Fibroblast of the conjunctiva (primary cell): ENCODE results near the gene CCDC172.

Source experiments
- DNase-seq: peaks from one replicate; pipeline ENCODE4 v3.0.0-alpha.2; 2010; ENCODE audit warnings: low read depth

CCDC172 gene, protein sequence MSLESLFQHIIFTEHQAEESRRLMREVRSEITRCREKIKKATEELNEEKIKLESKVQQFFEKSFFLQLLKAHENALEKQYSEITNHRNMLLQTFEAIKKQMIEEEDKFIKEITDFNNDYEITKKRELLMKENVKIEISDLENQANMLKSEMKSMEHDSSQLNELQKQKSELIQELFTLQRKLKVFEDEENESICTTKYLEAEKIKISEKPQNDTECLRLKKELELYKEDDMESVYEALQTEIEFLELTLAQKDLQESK

DNA sequence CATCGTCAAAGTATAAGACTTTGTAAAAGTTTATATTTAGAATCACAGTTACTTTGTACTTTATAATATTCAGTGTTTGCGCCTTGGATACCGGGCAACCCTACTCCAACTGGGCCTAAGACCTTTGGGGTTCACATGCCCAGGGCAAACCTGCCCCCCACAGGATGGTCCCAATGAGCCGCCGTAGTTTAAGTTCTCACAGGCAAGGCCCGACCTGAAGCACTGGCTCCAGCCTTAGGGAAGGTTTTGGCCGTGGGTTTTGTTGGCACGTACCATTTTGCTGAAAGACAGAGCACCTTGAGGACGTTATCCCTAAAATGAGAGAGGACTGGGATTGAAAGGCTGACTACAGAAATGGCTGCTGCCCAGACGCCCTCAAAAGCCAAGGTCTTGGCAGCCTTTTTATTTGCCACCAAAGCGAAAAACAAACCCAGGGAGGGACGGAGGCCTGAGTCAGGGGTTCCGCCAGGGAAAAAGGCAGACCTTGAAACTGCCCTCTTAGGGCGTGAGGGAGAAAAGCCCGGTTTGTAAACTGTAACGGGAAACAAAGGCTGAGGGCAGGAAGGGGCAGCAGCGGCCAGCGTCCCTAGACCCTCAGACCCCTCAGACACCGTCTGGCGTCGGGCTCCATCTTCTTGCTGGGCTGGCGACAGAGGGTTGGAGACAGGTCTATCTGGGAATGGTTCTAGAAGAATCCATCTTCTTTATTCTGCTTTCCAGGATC lies at the start of gene CCDC172:
Gene CCDC172, plus strand, starts transcription at position 222 of the 724 bp plus-strand sequence. CDS start 564 bp downstream, outside the sequence.
- DNase-seq, result no peak

DNA sequence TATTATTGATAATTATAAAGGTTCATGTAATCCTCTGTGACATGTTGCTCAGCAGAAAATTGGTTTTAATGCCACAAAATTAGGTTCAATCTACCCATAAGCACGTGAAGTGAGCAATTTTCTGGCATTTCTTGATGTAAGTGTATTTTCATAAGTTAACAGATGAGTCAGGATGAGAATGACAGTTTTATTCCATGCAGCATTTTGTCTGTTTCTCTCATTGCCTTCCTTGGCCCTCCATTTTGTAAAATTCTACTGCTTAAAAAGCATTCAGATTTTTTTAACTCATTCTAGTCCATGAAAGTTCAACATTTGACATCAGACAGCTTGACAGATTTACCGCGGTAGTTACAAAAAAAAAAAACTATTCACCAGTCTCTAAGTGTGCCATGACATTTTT lies 47.3 kb upstream of the CCDC172 start:
- no peak for DNase-seq

DNA sequence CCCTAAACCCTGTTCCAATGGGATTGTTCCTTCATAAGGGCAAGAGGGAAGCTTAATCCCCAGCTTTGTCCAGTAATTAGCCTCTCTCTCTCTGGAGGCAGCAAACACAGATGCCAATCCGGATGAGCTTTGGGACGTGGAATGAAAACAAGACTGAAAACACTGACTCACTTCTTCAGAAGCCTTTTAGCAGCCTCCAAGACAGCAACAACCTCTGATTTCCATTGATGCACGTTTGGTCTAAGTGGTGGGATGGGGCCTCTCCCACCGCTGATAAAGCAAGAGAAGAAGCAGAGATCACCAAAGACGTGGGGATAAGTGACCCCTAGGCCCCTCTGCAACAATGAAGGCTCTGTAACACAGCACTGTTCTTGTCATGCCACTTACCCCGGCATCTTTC lies 45.4 kb upstream of the CCDC172 start:
- DNase-seq, result peak; percentile 20

DNA sequence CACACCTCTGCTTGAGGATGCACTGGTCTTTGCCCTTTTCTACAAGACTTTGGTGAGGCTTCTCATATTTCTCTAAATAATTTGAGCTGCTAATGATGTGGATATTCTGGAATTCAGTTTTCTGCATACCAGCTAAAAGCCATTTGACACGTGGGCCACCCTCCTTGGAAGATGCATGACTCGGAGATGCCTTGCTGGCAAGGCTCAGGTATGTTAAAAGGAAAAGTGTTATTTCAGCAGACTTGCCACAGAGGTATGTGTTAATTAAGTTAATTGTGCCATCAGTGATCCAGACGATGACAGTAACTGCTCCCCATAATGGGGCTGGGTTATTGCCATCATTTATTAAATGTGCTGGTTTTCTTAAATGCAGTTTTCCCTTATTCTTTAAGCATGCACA lies 42.5 kb upstream of the CCDC172 start:
- DNase-seq, result no peak

DNA sequence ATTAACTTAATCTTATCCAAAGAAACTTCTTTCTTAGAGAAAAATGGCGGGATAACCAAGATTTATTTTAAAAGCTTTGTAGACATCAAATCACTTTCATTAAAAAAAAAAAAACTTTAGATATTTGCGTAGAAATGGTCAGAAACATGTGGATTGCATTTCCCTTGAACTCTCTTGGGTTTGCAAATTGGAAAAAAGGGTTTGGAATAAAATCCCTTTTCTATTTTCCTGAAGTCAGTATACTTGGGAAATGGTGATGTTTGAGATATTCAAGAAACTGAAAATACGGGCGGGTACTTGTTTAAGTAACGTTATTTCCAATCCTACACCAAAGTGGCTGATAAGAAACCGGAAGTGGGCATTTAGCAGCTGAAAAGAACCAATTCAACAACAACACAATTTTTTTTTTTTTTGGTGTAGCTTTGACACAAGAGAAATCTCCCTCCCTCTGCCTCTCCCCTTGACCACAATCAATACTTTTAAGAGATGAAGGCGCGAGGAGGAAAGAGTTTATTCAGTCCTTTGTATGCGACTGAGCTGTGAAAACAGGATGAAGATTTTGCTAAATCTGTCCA lies 37.5 kb upstream of the CCDC172 start:
- no peak for DNase-seq

DNA sequence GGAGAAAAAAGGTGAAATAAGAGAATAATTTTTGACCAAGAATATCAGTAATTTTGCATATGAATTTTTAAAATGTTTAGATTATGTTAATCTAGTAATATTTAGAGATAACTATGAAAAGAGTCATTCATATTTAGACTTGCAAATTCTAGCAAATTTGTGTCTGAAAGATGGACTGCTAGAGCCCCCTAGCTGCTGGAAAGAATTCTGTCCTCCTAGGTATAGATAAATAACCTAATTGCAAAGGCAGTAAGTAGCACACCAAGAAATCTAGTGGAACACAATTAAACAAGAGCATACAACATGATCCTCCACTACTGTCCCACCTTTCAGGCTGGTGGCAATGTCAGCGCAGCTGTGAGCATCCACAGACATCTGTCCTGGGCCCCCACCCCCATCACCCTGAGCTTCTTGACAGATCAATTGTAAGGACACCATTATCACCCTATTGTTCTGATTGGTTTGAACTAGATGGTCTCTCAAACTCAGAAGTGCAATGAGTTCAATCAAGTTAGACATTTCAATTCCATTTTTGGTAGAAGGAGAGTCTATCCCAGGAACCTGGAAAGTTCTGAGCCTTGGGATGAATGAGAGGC lies 36.2 kb upstream of the CCDC172 start:
- peak; percentile 44 for DNase-seq

DNA sequence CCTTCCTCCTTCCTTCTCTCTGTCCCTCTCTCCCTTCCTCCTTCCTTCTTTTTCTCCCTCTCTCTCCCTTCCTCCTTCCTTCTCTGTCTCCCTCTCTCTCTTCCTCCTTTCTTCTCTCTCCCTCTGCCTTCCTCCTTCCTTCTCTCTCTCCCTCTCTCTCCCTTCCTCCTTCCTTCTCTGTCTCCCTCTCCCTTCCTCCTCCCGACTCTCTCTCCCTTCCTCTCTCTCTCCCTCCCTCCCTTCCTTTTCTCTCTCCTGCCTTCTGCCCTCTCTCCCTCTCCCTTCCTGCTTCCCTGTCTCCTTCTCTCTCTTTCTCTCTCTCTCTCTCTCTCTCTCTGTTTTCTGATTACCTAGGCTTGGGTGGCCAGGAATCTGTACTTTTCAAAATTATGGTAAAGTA lies 34.6 kb upstream of the CCDC172 start:
- no peak for DNase-seq

DNA sequence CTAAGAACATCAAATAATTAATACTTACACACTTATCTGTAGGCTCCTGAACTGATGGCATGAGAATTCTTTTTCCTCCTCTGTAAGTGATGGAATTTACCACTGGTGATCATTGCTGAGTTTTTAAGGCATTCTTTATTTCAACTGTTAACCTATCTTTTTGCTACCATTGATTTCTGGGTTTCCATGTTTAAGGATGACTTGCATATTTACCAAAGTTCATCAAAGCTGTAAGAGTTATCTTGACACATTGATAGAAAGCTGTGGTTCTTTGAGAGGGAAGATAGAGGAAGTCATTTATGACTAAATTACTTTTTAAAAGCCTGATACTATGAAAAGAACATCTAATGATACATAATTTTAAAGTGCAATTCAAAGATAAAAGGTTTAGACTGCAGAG lies 31.8 kb upstream of the CCDC172 start:
- no peak for DNase-seq

DNA sequence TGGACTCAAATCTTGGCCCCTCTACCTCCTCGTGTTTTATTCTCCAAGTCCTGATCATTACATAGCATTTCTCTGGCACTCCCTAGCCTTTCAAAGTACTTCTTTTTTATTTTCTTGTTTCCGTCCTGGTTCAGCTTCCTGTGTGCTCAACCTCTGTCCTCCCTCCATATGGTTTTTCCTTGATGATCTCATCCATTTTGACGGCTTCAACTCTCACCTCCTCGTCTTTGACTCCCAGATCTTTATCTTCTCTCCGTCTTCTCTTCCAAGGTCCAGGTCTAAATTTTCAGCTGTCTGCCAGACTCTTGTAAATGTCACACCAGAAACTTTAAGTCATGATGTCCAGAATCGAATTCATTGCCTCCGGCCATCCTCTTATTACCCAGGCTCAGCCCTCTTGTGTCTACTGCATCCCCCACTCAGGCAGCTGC lies 27.9 kb upstream of the CCDC172 start:
- no peak for DNase-seq

DNA sequence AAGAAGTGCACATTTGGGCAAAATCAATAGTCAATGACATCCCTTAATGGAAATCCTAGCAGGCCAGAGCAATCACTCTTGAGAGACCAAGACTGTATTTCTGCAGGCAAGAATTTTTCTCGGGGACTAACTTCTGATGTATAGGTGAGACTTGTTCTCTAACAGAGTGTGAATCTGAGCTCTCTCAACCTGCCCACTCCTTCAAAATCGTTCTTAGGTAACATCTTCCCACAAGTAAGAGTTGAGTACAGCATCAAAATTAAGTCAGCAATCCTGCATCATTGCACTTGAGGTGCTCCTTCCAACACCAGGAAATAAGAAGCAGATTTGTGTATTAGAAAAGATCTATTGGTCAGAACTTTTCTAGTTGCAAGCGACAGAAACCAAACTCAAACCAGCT lies 25.7 kb upstream of the CCDC172 start:
- DNase-seq, result no peak

DNA sequence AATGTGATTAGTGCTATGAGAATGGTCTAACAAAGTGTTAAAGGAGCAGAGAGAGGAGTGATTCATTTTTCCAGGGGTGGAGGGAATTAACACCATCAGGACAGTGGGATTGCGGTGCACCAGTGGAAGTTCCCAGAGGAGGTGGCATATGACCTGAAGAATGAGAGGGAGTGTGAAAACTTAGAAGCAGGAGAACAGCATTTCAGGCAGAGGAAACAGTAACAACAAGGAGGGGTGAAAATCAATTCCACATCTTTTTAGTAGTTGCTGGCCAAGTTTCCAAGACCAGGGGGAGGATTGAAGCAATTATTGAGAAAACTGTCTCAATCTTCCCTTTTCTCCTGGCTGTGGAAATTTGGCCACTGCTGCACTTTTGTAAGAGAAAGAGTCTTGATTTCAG lies 23.7 kb upstream of the CCDC172 start:
- DNase-seq, result no peak

DNA sequence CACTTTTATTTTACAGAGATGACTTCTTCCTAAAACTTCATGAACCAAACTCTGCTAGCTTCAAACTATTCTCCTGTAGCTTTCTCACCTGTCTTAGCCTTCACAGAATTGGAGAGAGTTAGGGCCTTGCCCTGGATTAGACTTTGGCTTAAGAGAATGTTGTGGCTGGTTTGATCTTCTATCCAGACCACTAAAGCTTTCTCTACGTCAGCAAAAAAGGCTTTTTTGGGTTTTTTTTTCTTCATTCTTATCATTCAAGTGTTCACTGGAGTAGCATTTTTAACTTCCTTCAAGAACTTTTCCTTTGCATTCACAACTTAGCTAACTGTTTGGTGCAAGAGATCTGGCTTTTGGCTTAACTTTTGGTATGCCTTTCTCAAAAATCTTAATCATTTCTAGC lies 19.3 kb upstream of the CCDC172 start:
- no peak for DNase-seq

DNA sequence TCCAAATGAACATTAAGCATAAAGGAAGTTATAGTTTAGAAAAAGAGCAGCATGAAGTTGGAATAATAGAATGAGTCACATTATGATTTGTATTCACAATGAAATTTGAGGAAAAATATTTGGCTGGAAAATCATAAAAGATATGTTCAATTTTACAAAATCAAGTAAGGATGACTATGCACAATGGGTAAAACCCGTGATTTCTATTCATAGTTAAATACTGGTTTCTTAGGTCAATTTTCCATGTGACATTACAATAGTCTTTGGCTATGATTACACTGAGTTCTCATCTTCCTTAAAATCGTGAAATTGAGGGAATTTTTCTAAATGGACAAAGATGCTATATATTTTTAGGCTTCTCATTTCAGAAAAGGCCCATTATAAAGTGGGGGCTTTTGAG lies 17.4 kb upstream of the CCDC172 start:
- DNase-seq, result no peak

DNA sequence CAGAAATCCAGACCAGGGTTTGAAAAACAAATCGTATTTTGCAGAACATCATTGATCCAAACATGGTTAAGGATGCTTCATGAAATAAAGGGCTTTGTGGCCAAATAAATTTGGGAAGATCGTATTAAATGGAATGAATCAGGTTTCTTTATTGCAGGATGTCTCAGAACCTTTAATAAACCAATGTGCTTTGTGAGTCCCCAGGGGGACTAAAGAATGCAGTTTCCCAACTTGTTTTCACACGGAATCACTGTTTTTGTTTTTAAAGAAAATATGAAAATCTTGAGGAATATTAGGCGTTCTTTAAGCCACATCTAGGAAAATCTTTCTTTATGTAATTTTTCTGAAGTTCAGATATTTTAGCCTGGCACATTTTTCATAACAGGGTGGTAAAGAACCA lies 16.8 kb upstream of the CCDC172 start:
- DNase-seq, result no peak

DNA sequence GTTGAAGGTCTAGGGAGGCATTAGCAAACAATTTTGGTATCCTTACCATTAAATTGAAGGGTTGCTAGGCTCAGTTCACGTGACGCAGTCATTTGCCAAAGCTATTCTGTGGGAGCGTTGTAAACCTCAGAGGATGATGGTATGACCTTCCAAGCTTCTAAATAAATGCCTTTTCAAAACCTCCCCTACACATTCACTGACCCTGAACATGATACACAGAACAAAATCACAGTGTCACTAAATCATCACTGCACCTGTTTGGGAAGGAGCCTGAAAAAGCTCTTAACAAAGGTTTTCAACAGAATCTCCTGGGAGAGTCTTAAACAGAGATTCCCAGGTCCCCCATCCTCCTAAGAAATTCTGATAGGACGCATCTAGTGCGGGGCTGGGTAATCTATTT lies 13.2 kb upstream of the CCDC172 start:
- DNase-seq, result no peak

DNA sequence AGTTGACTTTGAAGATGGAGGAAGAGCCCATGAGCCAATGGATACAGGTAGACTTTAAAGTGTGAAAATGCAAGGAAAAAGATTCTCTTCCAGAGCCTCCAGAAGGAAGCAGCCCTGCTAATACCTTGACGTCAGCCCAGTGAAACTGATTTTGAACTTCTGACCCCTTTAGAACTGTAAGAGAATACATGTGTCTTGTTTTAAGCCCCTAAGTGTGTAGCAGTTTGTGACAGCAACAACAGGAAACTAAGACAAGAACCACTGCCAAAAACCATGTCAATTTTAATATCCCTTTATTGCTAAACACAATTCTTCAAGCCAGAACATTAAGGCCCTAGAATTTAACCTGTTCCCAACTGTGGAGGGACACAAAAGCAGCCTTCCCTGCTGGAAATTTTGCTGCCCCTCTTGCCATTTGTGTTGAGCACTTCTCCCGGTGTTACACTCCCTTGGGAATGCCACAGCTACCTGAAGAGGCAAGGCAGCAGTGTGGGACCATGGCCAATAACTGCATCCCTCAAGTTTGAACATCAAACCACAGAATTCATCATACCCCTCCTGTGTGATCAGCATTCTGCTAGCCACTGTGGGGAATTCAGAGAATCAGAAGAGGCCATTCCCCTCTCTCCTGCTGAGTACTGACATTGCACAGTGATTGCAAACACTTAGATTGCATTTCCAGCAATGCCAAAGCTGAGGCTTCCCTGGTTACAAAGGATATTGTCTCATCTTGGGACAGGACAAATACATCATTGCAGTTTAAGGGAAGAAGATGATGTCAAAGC lies 12.3 kb upstream of the CCDC172 start:
- no peak for DNase-seq

DNA sequence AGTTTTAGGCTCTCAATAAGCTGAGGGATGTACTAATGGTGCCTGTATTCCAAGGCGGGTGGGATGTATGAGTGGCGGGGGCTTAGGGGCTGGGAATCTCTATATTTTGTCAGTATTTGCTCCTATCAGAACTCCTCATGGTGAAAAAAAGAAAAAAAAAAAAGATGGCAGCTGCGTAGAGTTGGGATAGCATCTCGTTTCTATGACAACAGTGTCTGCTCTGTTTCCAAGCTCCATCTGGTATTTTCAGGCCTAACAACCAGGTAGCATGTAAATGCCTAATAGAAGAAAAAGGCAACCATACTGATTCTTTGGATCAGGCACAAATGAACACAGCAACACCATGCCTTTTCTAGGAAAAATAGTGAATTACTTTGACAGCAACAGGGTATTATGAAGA lies 11.7 kb upstream of the CCDC172 start:
- DNase-seq, result no peak

DNA sequence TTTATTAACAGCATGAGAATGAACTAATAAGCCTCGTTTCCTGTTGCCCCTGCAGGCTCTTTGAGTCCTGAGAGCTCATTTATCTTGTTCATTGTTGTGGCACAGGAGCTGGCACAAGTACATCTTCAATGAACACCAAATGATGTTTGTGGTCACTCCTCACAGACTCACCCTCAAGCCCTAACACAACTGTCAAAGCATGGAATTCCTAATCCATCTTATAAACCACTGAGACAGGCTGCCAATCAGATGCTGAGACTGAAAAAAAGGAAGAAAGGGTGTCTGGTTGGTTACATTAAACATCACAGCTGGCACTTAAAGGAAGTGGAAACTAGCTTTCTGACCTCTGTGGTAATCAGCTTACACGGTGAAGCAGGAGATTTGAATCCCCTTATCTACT lies 7.7 kb upstream of the CCDC172 start:
- DNase-seq, result no peak

DNA sequence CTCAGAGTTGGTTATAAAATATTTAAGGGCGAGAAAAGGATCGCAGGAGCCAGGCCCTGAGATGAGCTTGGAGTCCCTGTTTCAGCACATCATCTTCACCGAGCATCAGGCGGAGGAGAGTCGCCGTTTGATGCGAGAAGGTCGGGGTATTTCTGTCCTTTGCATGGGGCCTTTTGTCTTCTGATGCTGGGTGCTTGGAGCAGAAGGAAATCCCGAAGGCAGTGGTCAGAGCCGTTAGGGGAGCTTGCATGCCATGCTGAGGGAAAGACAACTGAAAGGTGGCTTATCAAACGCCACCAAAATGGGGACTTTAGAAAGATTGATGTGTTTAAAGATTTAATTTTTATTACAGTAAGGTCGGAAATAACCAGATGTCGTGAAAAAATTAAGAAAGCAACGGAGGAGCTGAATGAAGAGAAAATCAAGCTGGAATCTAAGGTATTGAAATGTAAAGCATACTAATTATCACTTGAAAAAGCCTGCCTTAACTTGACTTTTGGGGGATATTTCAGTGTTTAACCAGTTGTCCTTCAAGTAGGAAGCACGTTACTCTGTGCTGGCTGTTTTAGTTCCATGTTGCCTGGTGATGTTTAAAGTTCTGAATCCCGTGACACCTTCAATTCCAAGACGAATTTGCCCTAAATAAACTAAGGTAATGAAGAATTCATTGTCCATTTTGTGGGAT lies 845 bp downstream of the CCDC172 start:
- DNase-seq, result no peak

DNA sequence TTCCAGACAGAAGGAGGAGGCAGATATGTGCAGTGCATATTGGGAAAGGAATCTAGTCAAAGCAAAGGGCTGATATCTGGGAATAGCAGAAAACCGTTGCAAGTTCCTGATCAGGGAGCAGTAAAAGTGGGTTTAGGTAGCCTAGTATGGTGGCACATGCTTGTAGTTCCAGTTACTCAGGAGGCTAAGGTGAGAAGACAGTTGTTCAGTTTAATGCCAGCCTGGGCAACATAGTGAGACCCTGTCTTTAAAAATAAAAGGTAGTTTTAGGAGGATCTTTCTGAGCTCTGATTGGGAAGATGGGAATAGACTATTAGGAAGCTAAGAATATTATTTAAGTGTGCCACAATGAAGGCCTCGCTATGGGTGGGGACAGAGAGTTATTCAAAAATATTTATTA lies 1.7 kb downstream of the CCDC172 start:
- no peak for DNase-seq

DNA sequence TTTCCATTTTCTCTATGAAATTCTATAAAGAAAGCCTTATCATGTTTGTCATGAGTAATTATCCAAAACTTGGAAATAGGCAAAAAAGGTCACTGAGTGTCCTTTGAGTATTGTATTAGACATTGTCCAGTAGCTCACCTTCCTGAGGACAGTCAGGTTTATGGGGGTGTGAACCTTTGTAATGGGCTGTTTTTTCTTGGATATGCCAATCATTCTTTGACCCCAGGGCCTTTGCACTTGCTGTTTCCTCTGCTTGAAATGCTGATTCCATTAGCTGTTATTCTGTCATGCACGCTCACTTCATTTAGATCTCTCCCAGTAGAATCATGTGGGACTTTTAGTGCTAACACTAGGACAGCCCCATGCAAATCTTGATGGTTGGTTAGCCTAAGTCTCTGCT lies 4.9 kb downstream of the CCDC172 start:
- no peak for DNase-seq

DNA sequence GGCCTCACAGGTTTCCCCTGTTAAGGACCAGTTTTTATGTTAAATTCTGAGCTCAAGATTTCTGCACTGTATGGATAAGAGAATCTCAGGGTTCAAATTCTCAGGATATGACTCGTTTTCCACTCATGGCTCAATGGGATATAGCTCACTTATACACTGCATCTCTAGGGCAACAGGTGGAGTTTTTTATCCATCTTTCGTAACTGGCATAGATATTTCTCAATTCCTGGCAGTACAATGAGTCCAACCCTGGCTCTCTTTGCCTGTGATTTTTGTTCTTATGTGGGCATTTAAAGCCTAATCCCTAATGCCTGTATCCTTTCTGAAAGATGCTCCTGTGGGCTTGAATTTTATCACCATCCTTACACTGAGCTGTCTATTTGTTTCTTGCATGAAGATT lies 7.6 kb downstream of the CCDC172 start:
- DNase-seq, result no peak
